Sigmoid colon (tissue), 7 donors: Measurements from ENCODE around the gene ZMYND19. TPM values are rescaled to one million over a fixed set of nuclear protein-coding genes. Genes with fewer than 3 reads are reported as not detected.
"Not testable (repeated sequence)": the region's sequence is repeated elsewhere in the genome, so short reads cannot be mapped to it uniquely, and the experiment has no call there.

ENCODE experiments used
- DNase-seq: peaks from one replicate; pipeline ENCODE4 v3.0.0-alpha.2; 2019
- H3K27ac ChIP-seq, 4 donors: fragments of 200-600 bp; sonication (generic); one replicate each; pipeline ENCODE4 v1.5.1; 2016 to 2019; ENCODE audit warnings: mild to moderate bottlenecking in 1 of 4
- H3K27me3 ChIP-seq, 3 donors: fragments of 200-600 bp; sonication (generic); one replicate each; pipeline ENCODE4 v1.5.1; 2019; ENCODE audit warnings: mild to moderate bottlenecking in 1 of 3
- H3K36me3 ChIP-seq, 4 donors: fragments of 200-600 bp; sonication (generic); one replicate each; pipeline ENCODE4 v1.5.1; 2016 to 2019
- H3K4me1 ChIP-seq, 4 donors: fragments of 200-600 bp; sonication (generic); one replicate each; pipeline ENCODE4 v1.5.1; 2017 to 2019
- H3K4me3 ChIP-seq, 4 donors: fragments of 200-600 bp; sonication (generic); one replicate each; pipeline ENCODE4 v1.5.1; 2017 to 2019; ENCODE audit warnings: mild to moderate bottlenecking in 2 of 4, moderate library complexity in 1 of 4
- H3K9me3 ChIP-seq, 4 donors: fragments of 200-600 bp in 3 of 4; sonication (generic) in 3 of 4; one replicate each; pipeline versions ENCODE4 v1.5.1 to v1.6.1; 2013 to 2019
- CTCF ChIP-seq, 4 experiments: fragments of 450-650 bp in 3 of 4; fragments of 200-600 bp in 1 of 4; IDR thresholded peaks; one replicate each; pipeline ENCODE4 v1.5.1; 2016 to 2019; ENCODE audit warnings: antibody characterized with exemption in 4 of 4, mild to moderate bottlenecking in 3 of 4, moderate library complexity in 2 of 4
- EP300 ChIP-seq, 4 donors: sonication (generic); formaldehyde crosslinking; IDR thresholded peaks; one replicate each; pipeline ENCODE4 v1.6.1; 2017; ENCODE audit warnings: antibody characterized with exemption in 4 of 4
- POLR2A ChIP-seq, 2 donors: fragments of 450-650 bp; IDR thresholded peaks; one replicate each; pipeline ENCODE4 v1.6.1; 2016; ENCODE audit warnings: antibody characterized with exemption in 2 of 2, mild to moderate bottlenecking in 2 of 2, moderate library complexity in 2 of 2
- POLR2AphosphoS5 ChIP-seq, 4 donors: sonication (generic); formaldehyde crosslinking; IDR thresholded peaks; one replicate each; pipeline ENCODE4 v1.6.1; 2017; ENCODE audit warnings: antibody characterized with exemption in 4 of 4
- WGBS, 2 donors: extraction: QIAGEN DNeasy Blood & Tissue Kit; methylation state at CpG; one replicate each; pipeline ENCODE4 v1.1.7; 2013; 5-methylcytosine and 5-hydroxymethylcytosine counted together
- intact Hi-C: fragments of 100-400 bp; cut with DNase I; formaldehyde crosslinking; loops from one replicate; pipeline ENCODE4 v1.15.1; 2023
- polyA plus RNA-seq, 3 donors: library from polyadenylated mRNA; stranded (reverse); fragments of 200-250 nt; gene quantifications; one replicate each; pipeline ENCODE4 v1.2.3, GENCODE V29; 2013
- total RNA-seq, 4 donors: library from RNA; depleted of rRNA; stranded (reverse); fragments of >200 nt; gene quantifications; one replicate each; pipeline ENCODE4 v1.1.0, GENCODE V29; 2016
- donor health status: healthy with polysubstance abuse.
- donor health status: Bipolar disorder and iron deficiency.
- donor health status: healthy.

ZMYND19 gene
- total and polyA plus RNA-seq, 7 donors: 5.4 to 17.8 (median 9.4) TPM

- Histone ChIP-seq H3K4me3 (no peak overlapping the region), H3K9me3 (no peaks in the 10 kb centered on the region), H3K4me1 (peaks cover 0 to 1% (median under 1%) of the 10 kb centered on the region in 4 donors), H3K27ac (no peak overlapping the region), H3K27me3 (no peaks in the 10 kb centered on the region), H3K36me3 (peaks cover 0 to 38% (median 0%) of the 10 kb centered on the region in 4 donors)
- no peak for DNase-seq
- intact Hi-C loops: no loop called here
- TF ChIP-seq EP300 (IDR thresholded peaks at IDR 0.05) (no peak), CTCF (IDR thresholded peaks at IDR 0.05) (no peak), POLR2A (IDR thresholded peaks at IDR 0.05) (no peak), POLR2AphosphoS5 (IDR thresholded peaks at IDR 0.05) (no peak)
- WGBS, 2 donors: 93 to 95% methylated on average over 18 of the region's 18 CpGs
Observed at GRCh38 chr9:137540536-137540935, 49.8 kb downstream of the ZMYND19 start.

GRCh38 chr9:137538058-137538457, 52.3 kb downstream of the ZMYND19 start:
- H3K27me3 ChIP-seq: no peaks in the 10 kb centered on the region
- no peak overlapping the region for H3K4me3 ChIP-seq
- no peaks in the 10 kb centered on the region for H3K9me3 ChIP-seq
- H3K27ac ChIP-seq: no peak overlapping the region
- DNase-seq: no peak
- WGBS, 2 donors: 96% methylated on average over 16 of the region's 16 CpGs
- H3K4me1 ChIP-seq: peaks cover 0 to 14% (median 11%) of the 10 kb centered on the region in 4 donors
- peaks cover 0 to 36% (median 0%) of the 10 kb centered on the region in 4 donors for H3K36me3 ChIP-seq
- TF ChIP-seq EP300 (IDR thresholded peaks at IDR 0.05) (no peak), POLR2AphosphoS5 (IDR thresholded peaks at IDR 0.05) (no peak), POLR2A (IDR thresholded peaks at IDR 0.05) (no peak), CTCF (IDR thresholded peaks at IDR 0.05) (no peak)
- intact Hi-C loops: no loop called here

- not testable (repeated sequence) for H3K27me3 ChIP-seq
- WGBS, 2 donors: 50 to 86% methylated on average over 16 of the region's 16 CpGs
Observed at GRCh38 chr9:137536594-137537131, 53.6 kb downstream of the ZMYND19 start.

GRCh38 chr9:137535120-137535428, 55.2 kb downstream of the ZMYND19 start:
- Histone ChIP-seq H3K36me3 (peaks cover 0 to 11% (median 0%) of the 10 kb centered on the region in 4 donors), H3K9me3 (no peaks in the 10 kb centered on the region), H3K27ac (peak overlapping the region in 2 of 4 donors; percentile 31 to 35), H3K4me1 (peaks cover 0 to 14% (median 11%) of the 10 kb centered on the region in 4 donors), H3K4me3 (no peak overlapping the region), H3K27me3 (no peaks in the 10 kb centered on the region)
- intact Hi-C loops: no loop called here
- TF ChIP-seq CTCF (IDR thresholded peaks at IDR 0.05) (no peak), POLR2AphosphoS5 (IDR thresholded peaks at IDR 0.05) (no peak), POLR2A (IDR thresholded peaks at IDR 0.05) (no peak), EP300 (IDR thresholded peaks at IDR 0.05) (no peak)
- no peak for DNase-seq

More at GRCh38 chr9:137536594-137537131, 53.6 kb downstream of the ZMYND19 start:
- H3K27ac ChIP-seq, H3K9me3 ChIP-seq, H3K4me3 ChIP-seq, DNase-seq, intact Hi-C loops: not testable (repeated sequence)
- Histone ChIP-seq H3K36me3 (peaks cover 0 to 24% (median 0%) of the 10 kb centered on the region in 4 donors), H3K4me1 (peaks cover 0 to 14% (median 11%) of the 10 kb centered on the region in 4 donors)

GRCh38 chr9:137534256-137535119, 55.8 kb downstream of the ZMYND19 start:
- Histone ChIP-seq H3K4me3 (no peak overlapping the region), H3K27ac (no peak overlapping the region), H3K9me3 (no peaks in the 10 kb centered on the region), H3K4me1 (peaks cover 0 to 14% (median 11%) of the 10 kb centered on the region in 4 donors), H3K27me3 (no peaks in the 10 kb centered on the region), H3K36me3 (peaks cover 0 to 8% (median 0%) of the 10 kb centered on the region in 4 donors)
- 38 to 43% methylated on average over 19 of the region's 19 CpGs for WGBS, 2 donors
- intact Hi-C loops: no loop called here
- TF ChIP-seq CTCF (IDR thresholded peaks at IDR 0.05) (peak; percentile 30 to 71 (median 56)), EP300 (IDR thresholded peaks at IDR 0.05) (no peak), POLR2A (IDR thresholded peaks at IDR 0.05) (no peak), POLR2AphosphoS5 (IDR thresholded peaks at IDR 0.05) (peak in 2 of 4 donors; percentile 17 to 29)
- DNase-seq: no peak

- H3K9me3 ChIP-seq, H3K4me3 ChIP-seq, H3K27me3 ChIP-seq, intact Hi-C loops, DNase-seq, H3K27ac ChIP-seq, H3K36me3 ChIP-seq: not testable (repeated sequence)
- H3K4me1 ChIP-seq: peaks cover 0 to 14% (median 11%) of the 10 kb centered on the region in 4 donors
- 90 to 92% methylated on average over 10 of the region's 10 CpGs for WGBS, 2 donors
Observed at GRCh38 chr9:137532891-137533468, 57.3 kb downstream of the ZMYND19 start.
